ENCODE results near the gene SLC18A2.

SLC18A2 gene

DNA sequence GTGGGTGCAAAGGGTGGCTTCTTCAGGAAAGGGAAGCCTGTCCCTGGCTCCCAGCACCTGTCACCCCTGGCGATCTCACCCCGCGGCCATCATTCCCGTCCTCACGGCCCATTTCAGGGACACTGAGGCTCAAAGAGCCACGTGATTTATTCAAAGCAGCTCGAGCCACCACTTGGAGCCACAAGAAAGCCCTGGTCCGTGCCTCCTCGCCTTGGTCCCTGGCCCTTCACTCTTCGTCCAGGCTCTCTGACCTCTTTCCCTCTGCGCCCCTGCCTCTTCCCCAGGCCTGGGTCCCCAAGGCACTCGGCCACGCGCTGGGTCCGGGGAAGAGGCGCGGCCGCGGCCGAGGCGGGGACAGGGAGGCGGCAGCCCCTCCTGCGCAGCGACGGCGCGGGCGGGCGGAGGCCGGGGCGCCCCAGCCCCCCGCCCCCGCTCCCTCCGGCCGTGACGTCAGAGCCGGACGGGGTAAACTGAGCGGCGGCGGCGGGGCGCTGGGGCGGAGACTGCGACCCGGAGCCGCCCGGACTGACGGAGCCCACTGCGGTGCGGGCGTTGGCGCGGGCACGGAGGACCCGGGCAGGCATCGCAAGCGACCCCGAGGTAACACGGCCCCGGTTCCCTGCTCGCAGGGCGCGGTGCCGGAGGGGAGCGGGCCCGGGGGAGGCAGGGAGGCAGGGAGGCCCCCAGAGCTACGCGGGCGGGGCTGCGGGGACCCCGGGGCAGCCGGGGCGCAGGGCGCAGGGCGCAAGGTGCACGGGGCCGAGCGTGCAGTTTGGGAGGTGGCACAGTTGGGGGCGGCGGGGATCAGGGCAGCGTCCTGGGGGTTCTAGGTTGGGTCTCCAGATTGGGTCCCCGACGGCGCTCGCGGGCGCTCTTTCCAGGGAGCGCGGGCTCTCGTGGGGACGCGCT, at the start of gene SLC18A2:
Gene SLC18A2 (plus strand): TSS at position 494 of the 909 bp plus-strand sequence. CDS start 580 bp downstream, outside the sequence.
- Histone ChIP-seq H3K27ac (ENCODE audit: low read depth, low read length) (no peak within 1 kb of the TSS), H3K4me3 (ENCODE audit: low read depth, low read length) (peak within 1 kb of the TSS; percentile 66), H3K4me1 (ENCODE audit: control insufficient read depth, insufficient read depth, low read length) (no peaks in the 10 kb centered on the region; the same call in 1 of the 2 replicates), H3K27me3 (ENCODE audit: control insufficient read depth, insufficient read depth, low read length) (peaks cover 81% of the 10 kb centered on the region), H3K9ac (ENCODE audit: low read length) (no peak within 1 kb of the TSS), H3K36me3 (ENCODE audit: control insufficient read depth, insufficient read depth, low read length) (no peaks in the 10 kb centered on the region), H3K9me3 (ENCODE audit: control insufficient read depth, insufficient read depth, low read depth, low read length) (no peaks in the 10 kb centered on the region)

DNA sequence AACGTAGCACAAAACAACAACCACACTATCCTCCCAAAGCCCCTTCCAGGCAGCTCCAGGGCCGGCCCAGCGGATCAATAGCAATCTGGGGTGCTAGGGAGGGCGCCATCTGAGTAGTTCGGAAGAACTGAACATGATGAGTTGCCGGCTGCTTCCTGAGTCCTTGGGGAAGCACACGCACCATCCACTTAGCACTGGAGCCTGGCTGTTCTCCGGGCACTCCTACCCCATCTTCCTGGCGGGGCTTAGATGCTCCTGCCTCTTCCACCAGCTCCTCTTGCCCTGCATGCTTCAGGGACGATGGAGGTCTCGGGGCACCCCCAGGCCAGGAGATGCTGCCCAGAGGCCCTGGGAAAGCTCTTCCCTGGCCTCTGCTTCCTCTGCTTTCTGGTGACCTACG, 43.7 kb upstream of the SLC18A2 start, which contains the start of gene KCNK18:
Gene KCNK18 (plus strand): TSS at position 301 of the 400 bp plus-strand sequence. CDS start 0 bp downstream, at position 301.
- no peaks in the 10 kb centered on the region; the same call in 1 of the 2 replicates for H3K9me3 ChIP-seq (ENCODE audit: control insufficient read depth, insufficient read depth, low read depth, low read length)
- H3K4me3 ChIP-seq (ENCODE audit: low read depth, low read length): no peak within 1 kb of the TSS
- H3K27me3 ChIP-seq (ENCODE audit: control insufficient read depth, insufficient read depth, low read length): no peaks in the 10 kb centered on the region
- H3K36me3 ChIP-seq (ENCODE audit: control insufficient read depth, insufficient read depth, low read length): no peaks in the 10 kb centered on the region
- no peak within 1 kb of the TSS for H3K9ac ChIP-seq (ENCODE audit: low read length)
- peaks cover 4% of the 10 kb centered on the region for H3K4me1 ChIP-seq (ENCODE audit: control insufficient read depth, insufficient read depth, low read length)
- H3K27ac ChIP-seq (ENCODE audit: low read depth, low read length): no peak within 1 kb of the TSS

DNA sequence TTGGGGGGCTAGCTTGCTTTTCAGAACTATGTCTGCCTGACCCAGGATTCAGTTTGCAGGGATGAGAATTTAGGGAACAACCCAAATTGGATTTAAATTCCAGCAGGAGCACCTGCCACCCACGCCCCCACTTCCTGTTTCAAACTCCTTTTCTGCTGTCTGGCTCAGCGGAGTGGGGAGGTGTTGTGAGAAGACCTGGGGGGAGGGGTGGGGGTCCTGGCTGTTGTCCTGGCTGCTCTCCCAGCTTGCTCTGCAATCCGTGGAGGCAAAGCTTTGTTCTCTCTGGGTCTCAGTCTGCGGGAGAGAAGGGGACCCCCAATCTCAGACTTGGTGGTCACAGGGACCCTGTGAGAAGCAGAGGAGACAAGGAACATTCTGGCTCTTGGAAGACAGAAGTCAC, 42.8 kb upstream of the SLC18A2 start:
- no peaks in the 10 kb centered on the region for H3K36me3 ChIP-seq (ENCODE audit: control insufficient read depth, insufficient read depth, low read length)
- H3K4me1 ChIP-seq (ENCODE audit: control insufficient read depth, insufficient read depth, low read length): peaks cover 4% of the 10 kb centered on the region
- no peak overlapping the region for H3K4me3 ChIP-seq (ENCODE audit: low read depth, low read length)
- no peak overlapping the region for H3K9ac ChIP-seq (ENCODE audit: low read length)
- H3K9me3 ChIP-seq (ENCODE audit: control insufficient read depth, insufficient read depth, low read depth, low read length): no peaks in the 10 kb centered on the region; the same call in 1 of the 2 replicates
- no peak overlapping the region for H3K27ac ChIP-seq (ENCODE audit: low read depth, low read length)
- no peaks in the 10 kb centered on the region for H3K27me3 ChIP-seq (ENCODE audit: control insufficient read depth, insufficient read depth, low read length)

DNA sequence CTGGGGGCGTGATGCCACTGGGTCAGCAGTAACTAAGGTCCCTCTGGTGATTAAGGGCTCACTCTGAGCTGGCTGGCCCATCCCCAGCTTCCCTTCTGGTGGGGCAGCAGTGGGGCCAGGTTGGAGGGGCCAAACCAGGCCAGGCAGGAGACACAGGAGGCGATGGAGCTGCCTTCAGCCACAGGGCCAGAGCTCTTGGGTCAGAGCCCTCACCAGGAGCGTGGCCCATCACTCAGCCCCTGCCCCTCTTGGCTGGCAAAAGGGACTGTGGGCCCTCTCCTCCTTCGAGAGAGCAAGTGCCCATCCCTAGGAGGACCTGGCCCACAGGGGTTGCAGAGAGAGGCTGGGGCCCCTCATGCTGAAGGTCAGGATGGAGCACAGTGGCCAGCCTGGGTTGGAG, 39.1 kb upstream of the SLC18A2 start:
- Histone ChIP-seq H3K36me3 (ENCODE audit: control insufficient read depth, insufficient read depth, low read length) (no peaks in the 10 kb centered on the region), H3K27me3 (ENCODE audit: control insufficient read depth, insufficient read depth, low read length) (no peaks in the 10 kb centered on the region), H3K9ac (ENCODE audit: low read length) (no peak overlapping the region), H3K4me1 (ENCODE audit: control insufficient read depth, insufficient read depth, low read length) (peaks cover 4% of the 10 kb centered on the region), H3K4me3 (ENCODE audit: low read depth, low read length) (no peak overlapping the region), H3K9me3 (ENCODE audit: control insufficient read depth, insufficient read depth, low read depth, low read length) (peaks cover 7% of the 10 kb centered on the region; the same call in 1 of the 2 replicates), H3K27ac (ENCODE audit: low read depth, low read length) (no peak overlapping the region)

DNA sequence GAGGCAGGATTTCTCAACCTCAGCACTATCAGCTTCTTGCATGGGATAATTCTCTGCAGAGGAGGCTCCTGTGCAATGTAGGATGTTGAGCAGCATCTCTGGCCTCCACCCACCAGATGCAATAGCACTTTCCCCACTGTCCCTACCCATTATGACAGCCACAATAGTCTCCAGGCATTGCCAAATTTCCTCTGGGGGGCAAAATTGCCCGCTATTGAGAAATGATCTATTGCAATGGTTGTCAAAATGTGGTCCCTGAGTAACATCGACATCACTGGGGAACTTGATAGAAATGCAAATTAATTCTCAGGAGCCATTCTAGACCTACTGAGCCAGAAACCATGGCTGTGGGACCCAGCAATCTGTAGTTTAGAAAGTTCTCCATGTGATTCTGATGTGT, 36.6 kb upstream of the SLC18A2 start:
- H3K27me3 ChIP-seq (ENCODE audit: control insufficient read depth, insufficient read depth, low read length): no peaks in the 10 kb centered on the region

DNA sequence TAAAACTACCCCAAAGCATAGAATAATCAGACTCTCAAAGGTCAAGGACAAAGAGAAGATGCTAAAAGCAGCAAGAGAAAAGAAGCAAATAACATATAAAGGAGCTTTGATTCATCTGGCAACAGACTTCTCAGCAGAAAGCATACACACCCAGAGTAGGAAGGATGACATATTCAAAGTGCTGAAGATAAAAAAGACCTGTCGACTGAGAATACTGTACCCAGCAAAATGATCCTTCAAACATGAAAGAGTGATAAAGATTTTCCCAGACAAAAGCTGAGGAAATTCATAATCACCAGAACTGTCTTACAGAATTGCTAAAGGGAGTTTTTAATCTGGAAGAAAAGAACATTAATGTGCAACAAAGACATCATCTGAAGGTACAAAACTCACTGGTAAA, 28.7 kb upstream of the SLC18A2 start:
- Histone ChIP-seq H3K27me3 (ENCODE audit: control insufficient read depth, insufficient read depth, low read length) (peaks cover 32% of the 10 kb centered on the region), H3K36me3 (ENCODE audit: control insufficient read depth, insufficient read depth, low read length) (no peaks in the 10 kb centered on the region), H3K9ac (ENCODE audit: low read length) (no peak overlapping the region), H3K27ac (ENCODE audit: low read depth, low read length) (no peak overlapping the region), H3K4me3 (ENCODE audit: low read depth, low read length) (no peak overlapping the region), H3K9me3 (ENCODE audit: control insufficient read depth, insufficient read depth, low read depth, low read length) (peaks cover 10% of the 10 kb centered on the region), H3K4me1 (ENCODE audit: control insufficient read depth, insufficient read depth, low read length) (peaks cover 3% of the 10 kb centered on the region; the same call in 1 of the 2 replicates)

More for the DNA sequence above, 36.6 kb upstream of the SLC18A2 start:
- H3K9me3 ChIP-seq (ENCODE audit: control insufficient read depth, insufficient read depth, low read depth, low read length): peaks cover 7% of the 10 kb centered on the region; the same call in 1 of the 2 replicates
- H3K36me3 ChIP-seq (ENCODE audit: control insufficient read depth, insufficient read depth, low read length): no peaks in the 10 kb centered on the region
- no peak overlapping the region for H3K4me3 ChIP-seq (ENCODE audit: low read depth, low read length)
- no peak overlapping the region for H3K9ac ChIP-seq (ENCODE audit: low read length)
- no peak overlapping the region for H3K27ac ChIP-seq (ENCODE audit: low read depth, low read length)
- no peaks in the 10 kb centered on the region for H3K4me1 ChIP-seq (ENCODE audit: control insufficient read depth, insufficient read depth, low read length)

DNA sequence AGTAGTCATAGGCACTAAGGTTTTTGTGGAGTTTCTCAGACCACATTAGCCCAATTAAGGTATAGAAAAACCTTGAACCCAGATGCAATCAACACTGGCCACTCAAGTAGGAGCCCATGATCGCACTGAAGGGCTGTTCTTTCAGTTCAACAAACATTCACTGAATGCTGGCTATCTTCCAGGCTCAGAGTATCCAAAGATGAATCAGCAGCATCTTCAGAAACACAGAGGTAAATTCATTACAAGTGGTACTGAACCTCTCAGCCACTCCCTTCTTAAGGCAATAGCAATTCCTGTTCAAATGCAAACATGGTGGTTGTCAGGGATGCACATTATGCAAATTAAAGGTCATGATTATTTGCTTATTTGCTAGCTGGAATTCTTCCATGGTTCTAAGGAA, 26.5 kb upstream of the SLC18A2 start:
- no peaks in the 10 kb centered on the region for H3K36me3 ChIP-seq (ENCODE audit: control insufficient read depth, insufficient read depth, low read length)
- peaks cover 10% of the 10 kb centered on the region for H3K9me3 ChIP-seq (ENCODE audit: control insufficient read depth, insufficient read depth, low read depth, low read length)
- H3K4me1 ChIP-seq (ENCODE audit: control insufficient read depth, insufficient read depth, low read length): peaks cover 8% of the 10 kb centered on the region; the same call in 1 of the 2 replicates
- no peak overlapping the region for H3K4me3 ChIP-seq (ENCODE audit: low read depth, low read length)
- no peak overlapping the region for H3K9ac ChIP-seq (ENCODE audit: low read length)
- peaks cover 49% of the 10 kb centered on the region for H3K27me3 ChIP-seq (ENCODE audit: control insufficient read depth, insufficient read depth, low read length)
- no peak overlapping the region for H3K27ac ChIP-seq (ENCODE audit: low read depth, low read length)

DNA sequence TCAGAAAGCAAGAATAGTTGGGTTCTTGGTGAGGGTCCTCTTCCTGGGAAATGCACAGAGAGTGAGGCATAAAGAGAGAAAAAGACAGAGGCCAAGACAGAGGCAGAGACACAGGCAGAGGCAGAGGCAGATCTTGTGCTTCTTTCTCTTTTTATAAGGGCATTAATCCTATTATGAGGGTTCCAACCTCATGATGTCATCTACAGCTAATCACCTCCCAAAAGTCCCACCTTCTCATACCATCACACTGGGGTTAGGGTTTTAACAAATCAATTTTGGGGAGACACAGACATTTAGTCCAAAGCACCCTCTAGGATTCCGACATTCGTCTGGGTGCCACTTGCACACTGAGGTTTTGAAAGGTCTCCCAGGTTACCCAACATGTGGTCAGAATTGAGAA, 25.8 kb upstream of the SLC18A2 start:
- H3K27ac ChIP-seq (ENCODE audit: low read depth, low read length): no peak overlapping the region
- H3K9ac ChIP-seq (ENCODE audit: low read length): no peak overlapping the region
- peaks cover 8% of the 10 kb centered on the region; the same call in 1 of the 2 replicates for H3K4me1 ChIP-seq (ENCODE audit: control insufficient read depth, insufficient read depth, low read length)
- peaks cover 49% of the 10 kb centered on the region for H3K27me3 ChIP-seq (ENCODE audit: control insufficient read depth, insufficient read depth, low read length)
- no peaks in the 10 kb centered on the region for H3K36me3 ChIP-seq (ENCODE audit: control insufficient read depth, insufficient read depth, low read length)
- H3K9me3 ChIP-seq (ENCODE audit: control insufficient read depth, insufficient read depth, low read depth, low read length): peaks cover 10% of the 10 kb centered on the region
- H3K4me3 ChIP-seq (ENCODE audit: low read depth, low read length): no peak overlapping the region

DNA sequence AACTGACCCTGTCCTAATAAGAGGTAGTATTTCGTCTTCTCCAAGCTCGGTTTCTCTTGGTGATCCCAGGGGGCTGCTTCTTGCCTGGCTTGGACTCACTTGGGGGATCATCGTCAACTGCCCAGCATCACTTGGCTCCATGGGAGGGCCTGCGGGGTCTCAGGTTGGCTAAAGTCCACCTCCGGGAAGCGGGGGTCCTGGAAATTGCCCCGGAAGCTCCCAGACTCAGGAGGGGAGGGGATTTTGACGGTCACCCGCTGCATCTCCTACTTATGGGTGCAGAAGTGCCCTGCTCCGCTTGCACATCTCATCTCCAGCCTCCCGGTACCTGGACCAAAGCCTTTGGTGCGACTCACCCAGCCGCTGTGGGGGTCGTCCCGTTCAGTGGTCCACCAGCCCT, 24.9 kb upstream of the SLC18A2 start:
- peaks cover 8% of the 10 kb centered on the region for H3K9me3 ChIP-seq (ENCODE audit: control insufficient read depth, insufficient read depth, low read depth, low read length)
- H3K4me3 ChIP-seq (ENCODE audit: low read depth, low read length): peak overlapping the region; percentile 63
- no peak overlapping the region for H3K27ac ChIP-seq (ENCODE audit: low read depth, low read length)
- H3K27me3 ChIP-seq (ENCODE audit: control insufficient read depth, insufficient read depth, low read length): peaks cover 49% of the 10 kb centered on the region
- H3K9ac ChIP-seq (ENCODE audit: low read length): no peak overlapping the region
- peaks cover 8% of the 10 kb centered on the region; the same call in 1 of the 2 replicates for H3K4me1 ChIP-seq (ENCODE audit: control insufficient read depth, insufficient read depth, low read length)
- no peaks in the 10 kb centered on the region for H3K36me3 ChIP-seq (ENCODE audit: control insufficient read depth, insufficient read depth, low read length)

DNA sequence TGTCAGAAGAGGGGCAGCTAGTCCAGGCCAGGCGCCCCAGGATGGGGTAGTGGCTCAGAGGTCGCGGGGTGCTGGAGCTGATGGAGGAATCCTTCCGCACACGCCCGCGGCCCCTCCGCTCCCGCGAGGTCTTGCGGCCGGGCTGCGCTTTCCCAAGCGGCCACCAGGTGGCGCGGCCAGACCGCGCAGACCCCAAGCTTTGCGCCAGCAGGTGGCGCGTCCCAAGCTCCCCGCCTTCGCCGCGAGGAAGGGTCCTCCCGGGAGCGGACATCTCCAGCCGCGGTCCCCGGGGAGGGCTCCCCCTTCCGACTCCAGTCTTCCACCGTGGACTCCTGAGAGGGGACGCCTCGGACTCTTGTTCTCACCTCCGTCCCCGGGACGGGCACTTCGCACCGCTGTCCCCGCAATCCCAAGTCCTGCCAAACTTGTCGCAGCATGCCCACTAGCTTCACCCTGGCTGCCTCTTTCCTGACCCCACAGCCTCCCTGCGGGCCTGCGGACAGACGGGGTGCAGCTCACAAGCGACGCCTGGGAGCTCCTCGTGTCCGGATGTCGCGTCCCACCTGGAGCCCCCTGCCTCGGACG, 24.2 kb upstream of the SLC18A2 start:
- peak overlapping the region; percentile 32 for H3K9ac ChIP-seq (ENCODE audit: low read length)

More for the DNA sequence above, 24.2 kb upstream of the SLC18A2 start:
- H3K9me3 ChIP-seq (ENCODE audit: control insufficient read depth, insufficient read depth, low read depth, low read length): peaks cover 3% of the 10 kb centered on the region; the same call in 1 of the 2 replicates
- peak overlapping the region; percentile 63 for H3K4me3 ChIP-seq (ENCODE audit: low read depth, low read length)
- no peak overlapping the region for H3K27ac ChIP-seq (ENCODE audit: low read depth, low read length)
- H3K4me1 ChIP-seq (ENCODE audit: control insufficient read depth, insufficient read depth, low read length): peaks cover 11% of the 10 kb centered on the region; the same call in 1 of the 2 replicates
- H3K36me3 ChIP-seq (ENCODE audit: control insufficient read depth, insufficient read depth, low read length): no peaks in the 10 kb centered on the region
- H3K27me3 ChIP-seq (ENCODE audit: control insufficient read depth, insufficient read depth, low read length): peaks cover 49% of the 10 kb centered on the region
